Neural cell (in vitro differentiated cells): ENCODE measurements around the gene PPP1R12C. TPM values are rescaled to one million over a fixed set of nuclear protein-coding genes. Genes with fewer than 3 reads are reported as not detected.

Experiments used
- H2AFZ ChIP-seq: fragments of 200-600, 300-800 bp; sonication (generic), shearing (Covaris generic); 2 replicates; pipeline ENCODE4 v1.6.0; 2014; ENCODE audit warnings: low read depth, mild to moderate bottlenecking, antibody characterized with exemption, low read length, moderate library complexity
- H3F3A ChIP-seq: fragments of 200-600 bp; shearing (Covaris generic); 2 replicates; pipeline ENCODE4 v1.6.1; 2016; ENCODE audit warnings: mild to moderate bottlenecking, moderate library complexity, mixed read lengths, antibody characterized with exemption, low read length; ENCODE audit not compliant: insufficient read depth, poor library complexity, severe bottlenecking
- H3K27ac ChIP-seq: fragments of 200-600, 300-800 bp; sonication (generic), shearing (Covaris generic); 2 replicates; pipeline ENCODE4 v1.5.1; 2014; ENCODE audit warnings: mild to moderate bottlenecking, low read length, moderate library complexity
- H3K27me3 ChIP-seq: fragments of 300-800, 200-600 bp; sonication (generic), shearing (Covaris generic); 2 replicates; pipeline ENCODE4 v1.6.0; 2014; ENCODE audit warnings: mild to moderate bottlenecking, low read depth, low read length, moderate library complexity; ENCODE audit not compliant: insufficient read depth
- H3K36me3 ChIP-seq: fragments of 300-800, 200-600 bp; sonication (generic), shearing (Covaris generic); 2 replicates; pipeline ENCODE4 v1.5.1; 2014; ENCODE audit warnings: mild to moderate bottlenecking, antibody characterized with exemption, low read length, moderate library complexity; ENCODE audit not compliant: insufficient read depth
- H3K4me2 ChIP-seq: fragments of 300-800, 200-600 bp; sonication (generic), shearing (Covaris generic); 2 replicates; pipeline ENCODE4 v1.6.0; 2014; ENCODE audit warnings: mild to moderate bottlenecking, low read length
- H3K4me3 ChIP-seq: fragments of 300-800, 200-600 bp; sonication (generic), shearing (Covaris generic); 2 replicates; pipeline ENCODE4 v1.5.1; 2014; ENCODE audit warnings: mild to moderate bottlenecking, low read length, moderate library complexity
- H3K79me2 ChIP-seq: fragments of 200-600 bp; shearing (Covaris generic); replicated peaks from 2 replicates; pipeline ENCODE4 v1.6.0; 2014; ENCODE audit warnings: mild to moderate bottlenecking, low read length, moderate library complexity; ENCODE audit not compliant: insufficient read depth
- H3K9ac ChIP-seq: fragments of 300-800, 200-600 bp; sonication (generic), shearing (Covaris generic); 2 replicates; pipeline ENCODE4 v1.6.1; 2016; ENCODE audit warnings: mild to moderate bottlenecking, low read length, mixed read lengths
- H3K9me2 ChIP-seq: fragments of 200-600 bp; shearing (Covaris generic); 2 replicates; pipeline ENCODE4 v1.6.1; 2016; ENCODE audit warnings: mild to moderate bottlenecking, low read length, mixed read lengths; ENCODE audit not compliant: insufficient read depth
- H3K9me3 ChIP-seq: fragments of 200-600, 300-800 bp; sonication (generic), shearing (Covaris generic); 2 replicates; pipeline ENCODE4 v1.6.1; 2016; ENCODE audit warnings: mild to moderate bottlenecking, mixed run types, low read length, moderate library complexity, mixed read lengths
- H4K20me1 ChIP-seq: fragments of 200-600 bp; shearing (Covaris generic); 2 replicates; pipeline ENCODE4 v1.6.1; 2016; ENCODE audit warnings: mild to moderate bottlenecking, mixed run types; ENCODE audit not compliant: insufficient read depth
- EP300 ChIP-seq: fragments of 450-650 bp; conservative IDR thresholded peaks from 2 replicates; pipeline ENCODE4 v1.6.1; 2014; ENCODE audit warnings: antibody characterized with exemption, mild to moderate bottlenecking, moderate library complexity; ENCODE audit not compliant: poor library complexity, severe bottlenecking
- EZH2 ChIP-seq: fragments of 200-600, 300-800 bp; shearing (Covaris generic), sonication (generic); IDR thresholded peaks from 2 replicates; pipeline ENCODE4 v1.6.1; 2014; ENCODE audit warnings: antibody characterized with exemption, low read length, borderline replicate concordance, mild to moderate bottlenecking; ENCODE audit not compliant: insufficient read depth, poor library complexity, severe bottlenecking
- MXI1 ChIP-seq: fragments of 450-650 bp; conservative IDR thresholded peaks from 2 replicates; pipeline ENCODE4 v1.6.1; 2014; ENCODE audit warnings: antibody characterized with exemption, mild to moderate bottlenecking; ENCODE audit not compliant: poor library complexity, severe bottlenecking
- POLR2AphosphoS5 ChIP-seq: IDR thresholded peaks from 2 replicates; pipeline ENCODE4 v1.6.1; 2012
- RAD21 ChIP-seq: fragments of 450-650 bp; conservative IDR thresholded peaks from 2 replicates; pipeline ENCODE4 v1.6.1; 2014; ENCODE audit warnings: antibody characterized with exemption, mild to moderate bottlenecking, moderate library complexity
- SMC3 ChIP-seq: fragments of 450-650 bp; conservative IDR thresholded peaks from 2 replicates; pipeline ENCODE4 v1.6.1; 2014; ENCODE audit warnings: antibody characterized with exemption, mild to moderate bottlenecking, moderate library complexity; ENCODE audit not compliant: poor library complexity
- TAF1 ChIP-seq: IDR thresholded peaks from 2 replicates; pipeline ENCODE4 v1.6.1; 2012; ENCODE audit warnings: low read depth
- polyA plus RNA-seq: library from polyadenylated mRNA; depleted of rRNA; stranded (reverse); fragments of >200 nt; gene quantifications from 2 replicates; pipeline ENCODE4 v1.2.3, GENCODE V29; 2014
- TF ChIP-seq, protein P1 (sequence below): fragments of 450-650 bp; IDR thresholded peaks from 2 replicates; pipeline ENCODE4 v1.5.1; 2014; ENCODE audit warnings: antibody characterized with exemption, mild to moderate bottlenecking, moderate library complexity; ENCODE audit not compliant: poor library complexity, severe bottlenecking
- TF ChIP-seq, protein P2 (sequence below): IDR thresholded peaks from 2 replicates; pipeline ENCODE4 v1.6.1; 2012; ENCODE audit warnings: borderline replicate concordance

Gene PPP1R12C
- polyA plus RNA-seq, 1 donor from 2014 or later, result 109 TPM

DNA sequence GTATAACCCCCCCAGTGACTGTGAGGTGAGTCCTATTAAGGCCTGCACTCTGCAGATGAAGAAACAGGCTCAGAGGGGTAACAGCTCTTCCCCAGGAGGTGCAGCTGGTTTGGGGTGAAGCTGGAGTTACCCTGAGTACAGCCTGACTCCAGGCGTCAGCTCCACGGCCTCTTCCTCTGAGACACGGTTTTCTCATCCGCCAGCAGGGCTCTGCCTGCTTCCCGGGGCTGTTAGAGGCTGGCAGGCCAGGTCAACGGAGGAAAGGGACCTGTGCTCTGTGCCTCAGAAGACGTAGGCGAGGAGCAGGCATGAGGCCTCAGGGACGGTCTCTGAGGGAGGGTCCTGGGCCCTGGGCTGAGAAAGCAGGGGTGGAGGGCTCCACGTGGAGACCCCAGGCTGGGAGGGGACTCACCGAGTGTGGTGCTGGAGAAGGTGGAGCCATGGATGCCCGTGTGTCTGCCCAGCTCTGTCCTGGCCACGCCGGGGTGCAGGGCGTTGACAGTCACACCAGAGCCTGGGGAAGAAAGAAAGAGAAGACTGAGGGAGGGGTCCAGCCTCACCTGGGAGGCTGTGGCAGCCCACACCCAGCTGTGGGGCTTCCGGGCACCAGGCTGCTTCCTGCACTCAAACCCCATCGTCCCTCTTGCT, 70.3 kb downstream of the PPP1R12C start:
- no peak overlapping the region for H3K4me3 ChIP-seq
- H3K36me3 ChIP-seq, result no peaks in the 10 kb centered on the region
- no peak for TF ChIP-seq EP300
- no peak for TF ChIP-seq RAD21
- TF ChIP-seq, protein P1, sequence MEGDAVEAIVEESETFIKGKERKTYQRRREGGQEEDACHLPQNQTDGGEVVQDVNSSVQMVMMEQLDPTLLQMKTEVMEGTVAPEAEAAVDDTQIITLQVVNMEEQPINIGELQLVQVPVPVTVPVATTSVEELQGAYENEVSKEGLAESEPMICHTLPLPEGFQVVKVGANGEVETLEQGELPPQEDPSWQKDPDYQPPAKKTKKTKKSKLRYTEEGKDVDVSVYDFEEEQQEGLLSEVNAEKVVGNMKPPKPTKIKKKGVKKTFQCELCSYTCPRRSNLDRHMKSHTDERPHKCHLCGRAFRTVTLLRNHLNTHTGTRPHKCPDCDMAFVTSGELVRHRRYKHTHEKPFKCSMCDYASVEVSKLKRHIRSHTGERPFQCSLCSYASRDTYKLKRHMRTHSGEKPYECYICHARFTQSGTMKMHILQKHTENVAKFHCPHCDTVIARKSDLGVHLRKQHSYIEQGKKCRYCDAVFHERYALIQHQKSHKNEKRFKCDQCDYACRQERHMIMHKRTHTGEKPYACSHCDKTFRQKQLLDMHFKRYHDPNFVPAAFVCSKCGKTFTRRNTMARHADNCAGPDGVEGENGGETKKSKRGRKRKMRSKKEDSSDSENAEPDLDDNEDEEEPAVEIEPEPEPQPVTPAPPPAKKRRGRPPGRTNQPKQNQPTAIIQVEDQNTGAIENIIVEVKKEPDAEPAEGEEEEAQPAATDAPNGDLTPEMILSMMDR, result no peak
- TF ChIP-seq MXI1, result no peak
- TF ChIP-seq, protein P2, sequence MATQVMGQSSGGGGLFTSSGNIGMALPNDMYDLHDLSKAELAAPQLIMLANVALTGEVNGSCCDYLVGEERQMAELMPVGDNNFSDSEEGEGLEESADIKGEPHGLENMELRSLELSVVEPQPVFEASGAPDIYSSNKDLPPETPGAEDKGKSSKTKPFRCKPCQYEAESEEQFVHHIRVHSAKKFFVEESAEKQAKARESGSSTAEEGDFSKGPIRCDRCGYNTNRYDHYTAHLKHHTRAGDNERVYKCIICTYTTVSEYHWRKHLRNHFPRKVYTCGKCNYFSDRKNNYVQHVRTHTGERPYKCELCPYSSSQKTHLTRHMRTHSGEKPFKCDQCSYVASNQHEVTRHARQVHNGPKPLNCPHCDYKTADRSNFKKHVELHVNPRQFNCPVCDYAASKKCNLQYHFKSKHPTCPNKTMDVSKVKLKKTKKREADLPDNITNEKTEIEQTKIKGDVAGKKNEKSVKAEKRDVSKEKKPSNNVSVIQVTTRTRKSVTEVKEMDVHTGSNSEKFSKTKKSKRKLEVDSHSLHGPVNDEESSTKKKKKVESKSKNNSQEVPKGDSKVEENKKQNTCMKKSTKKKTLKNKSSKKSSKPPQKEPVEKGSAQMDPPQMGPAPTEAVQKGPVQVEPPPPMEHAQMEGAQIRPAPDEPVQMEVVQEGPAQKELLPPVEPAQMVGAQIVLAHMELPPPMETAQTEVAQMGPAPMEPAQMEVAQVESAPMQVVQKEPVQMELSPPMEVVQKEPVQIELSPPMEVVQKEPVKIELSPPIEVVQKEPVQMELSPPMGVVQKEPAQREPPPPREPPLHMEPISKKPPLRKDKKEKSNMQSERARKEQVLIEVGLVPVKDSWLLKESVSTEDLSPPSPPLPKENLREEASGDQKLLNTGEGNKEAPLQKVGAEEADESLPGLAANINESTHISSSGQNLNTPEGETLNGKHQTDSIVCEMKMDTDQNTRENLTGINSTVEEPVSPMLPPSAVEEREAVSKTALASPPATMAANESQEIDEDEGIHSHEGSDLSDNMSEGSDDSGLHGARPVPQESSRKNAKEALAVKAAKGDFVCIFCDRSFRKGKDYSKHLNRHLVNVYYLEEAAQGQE, result no peak
- no peak for TF ChIP-seq TAF1
- TF ChIP-seq POLR2AphosphoS5, result no peak
- TF ChIP-seq SMC3, result no peak
- no peak for TF ChIP-seq EZH2
- no peaks in the 10 kb centered on the region for H3K9me3 ChIP-seq
- no peaks in the 10 kb centered on the region for H3K27me3 ChIP-seq
- H3K4me2 ChIP-seq, result no peak overlapping the region
- H4K20me1 ChIP-seq, result no peaks in the 10 kb centered on the region
- no peaks in the 10 kb centered on the region for H3K79me2 ChIP-seq
- H3K9ac ChIP-seq, result no peak overlapping the region
- no peak overlapping the region for H2AFZ ChIP-seq
- H3F3A ChIP-seq, result no peaks in the 10 kb centered on the region
- no peaks in the 10 kb centered on the region for H3K9me2 ChIP-seq
- H3K27ac ChIP-seq, result no peak overlapping the region

DNA sequence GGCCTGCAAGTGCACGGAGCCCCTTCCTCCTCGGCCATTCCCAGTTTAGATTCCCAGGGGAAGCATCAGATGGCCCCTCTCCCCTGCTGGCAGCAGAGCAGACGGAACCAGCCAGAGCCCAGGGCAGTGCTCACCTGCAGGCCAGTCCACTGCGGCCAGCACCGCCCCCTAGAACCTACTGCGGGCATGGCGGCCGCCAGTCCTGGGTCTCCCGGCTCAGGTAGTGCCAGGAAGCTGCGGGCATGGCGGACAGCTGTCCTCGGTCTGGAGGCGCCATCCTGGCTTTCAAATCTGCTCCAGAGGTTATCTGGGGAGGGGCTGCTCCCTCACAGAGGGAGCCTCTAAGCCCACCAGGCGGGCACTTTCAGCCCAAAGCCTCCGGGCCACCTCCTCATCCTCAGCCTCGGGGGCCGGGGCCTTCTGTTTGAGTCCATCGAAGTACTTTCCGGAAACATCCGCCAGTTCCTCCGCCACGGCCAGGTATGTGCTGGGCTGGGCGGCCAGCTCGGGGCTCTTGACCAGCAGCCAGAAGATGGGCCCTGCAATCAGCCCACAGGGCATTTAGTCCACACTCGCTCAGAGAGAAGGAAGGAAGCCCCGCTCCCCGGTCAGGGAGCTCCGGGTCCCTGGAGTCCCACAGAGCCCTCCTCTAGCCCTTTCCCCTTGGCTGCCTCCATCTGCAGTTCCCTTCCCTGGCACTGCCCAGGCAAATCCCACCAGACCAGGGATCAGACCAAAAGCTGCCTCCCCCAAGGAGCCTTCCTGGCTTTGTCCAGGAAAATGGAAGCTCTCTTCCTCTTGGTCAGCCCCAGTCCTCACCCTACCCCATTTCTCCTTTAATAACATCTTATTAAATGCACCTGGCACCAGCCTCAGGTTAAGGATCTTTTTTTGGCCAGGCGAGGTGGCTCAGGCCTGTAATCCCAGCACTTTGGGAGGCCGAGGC, 72.4 kb downstream of the PPP1R12C start:
- Histone ChIP-seq H3K9me2 (no peaks in the 10 kb centered on the region), H3K27me3 (no peaks in the 10 kb centered on the region), H3K27ac (no peak overlapping the region), H3K79me2 (no peaks in the 10 kb centered on the region), H3K4me3 (no peak overlapping the region), H3K9ac (no peak overlapping the region), H2AFZ (no peak overlapping the region), H4K20me1 (no peaks in the 10 kb centered on the region), H3K4me2 (no peak overlapping the region), H3K9me3 (no peaks in the 10 kb centered on the region), H3F3A (no peaks in the 10 kb centered on the region), H3K36me3 (no peaks in the 10 kb centered on the region)
- TF ChIP-seq EZH2 (no peak), MXI1 (no peak), RAD21 (no peak), TAF1 (no peak), EP300 (no peak), SMC3 (no peak), POLR2AphosphoS5 (no peak)
- TF ChIP-seq, protein P1, result no peak
- TF ChIP-seq, protein P2, result no peak
